Uterus (tissue), 2 donors: ENCODE results near the gene CDH4.
"Not testable (repeated sequence)": the region's sequence is repeated elsewhere in the genome, so short reads cannot be mapped to it uniquely, and the experiment has no call there.

Source experiments
- POLR2A ChIP-seq, 2 donors: fragments of 450-650 bp; IDR thresholded peaks; one replicate each; pipeline ENCODE4 v1.6.1; 2016; ENCODE audit warnings: antibody characterized with exemption in 2 of 2, mild to moderate bottlenecking in 1 of 2, moderate library complexity in 1 of 2
- TF ChIP-seq, protein P1 (sequence below), 4 experiments: fragments of 200-600 bp in 2 of 4; fragments of 450-650 bp in 2 of 4; sonication (generic) in 2 of 4; IDR thresholded peaks; one replicate each; pipeline ENCODE4 v1.5.1; 2016 to 2019; ENCODE audit warnings: antibody characterized with exemption in 4 of 4, mild to moderate bottlenecking in 2 of 4, moderate library complexity in 1 of 4

- TF ChIP-seq POLR2A (IDR thresholded peaks at IDR 0.05) = not testable (repeated sequence)
- TF ChIP-seq, protein P1, sequence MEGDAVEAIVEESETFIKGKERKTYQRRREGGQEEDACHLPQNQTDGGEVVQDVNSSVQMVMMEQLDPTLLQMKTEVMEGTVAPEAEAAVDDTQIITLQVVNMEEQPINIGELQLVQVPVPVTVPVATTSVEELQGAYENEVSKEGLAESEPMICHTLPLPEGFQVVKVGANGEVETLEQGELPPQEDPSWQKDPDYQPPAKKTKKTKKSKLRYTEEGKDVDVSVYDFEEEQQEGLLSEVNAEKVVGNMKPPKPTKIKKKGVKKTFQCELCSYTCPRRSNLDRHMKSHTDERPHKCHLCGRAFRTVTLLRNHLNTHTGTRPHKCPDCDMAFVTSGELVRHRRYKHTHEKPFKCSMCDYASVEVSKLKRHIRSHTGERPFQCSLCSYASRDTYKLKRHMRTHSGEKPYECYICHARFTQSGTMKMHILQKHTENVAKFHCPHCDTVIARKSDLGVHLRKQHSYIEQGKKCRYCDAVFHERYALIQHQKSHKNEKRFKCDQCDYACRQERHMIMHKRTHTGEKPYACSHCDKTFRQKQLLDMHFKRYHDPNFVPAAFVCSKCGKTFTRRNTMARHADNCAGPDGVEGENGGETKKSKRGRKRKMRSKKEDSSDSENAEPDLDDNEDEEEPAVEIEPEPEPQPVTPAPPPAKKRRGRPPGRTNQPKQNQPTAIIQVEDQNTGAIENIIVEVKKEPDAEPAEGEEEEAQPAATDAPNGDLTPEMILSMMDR (IDR thresholded peaks at IDR 0.05) = not testable (repeated sequence)
Measured at GRCh38 chr20:61273666-61274065, 21.6 kb downstream of the CDH4 start.
